ENCODE results near the gene UQCR10.

Gene UQCR10

GRCh38 chr22:29734838-29735237 lies 32.3 kb upstream of the UQCR10 start:
- DNase-seq (ENCODE audit: low read depth, low spot score) = no peak
- ChIA-PET CTCF (interaction anchor here (1.9 kb wide), 1 partner anchor 270 kb away, joined by 4 read pairs; no protein-coding TSS in a partner anchor), POLR2A (no interaction called here)
- H3K4me3 ChIP-seq (ENCODE audit: low read depth, low read length) = no peak overlapping the region
- TF ChIP-seq CTCF (IDR thresholded peaks at IDR 0.05; ENCODE audit: insufficient read depth, low read length, missing control alignments) = no peak

- POLR2A ChIA-PET = no interaction called here
- no peak for TF ChIP-seq CTCF (IDR thresholded peaks at IDR 0.05; ENCODE audit: insufficient read depth, low read length, missing control alignments)
These were observed 31.8 kb upstream of the UQCR10 start for GRCh38 chr22:29735416-29735815.

GRCh38 chr22:29737251-29738117 lies 29.7 kb upstream of the UQCR10 start:
- no peak for DNase-seq (ENCODE audit: low read depth, low spot score)
- ChIA-PET POLR2A (no interaction called here), CTCF (no interaction called here)
- no peak overlapping the region for H3K4me3 ChIP-seq (ENCODE audit: low read depth, low read length)
- TF ChIP-seq CTCF (IDR thresholded peaks at IDR 0.05; ENCODE audit: insufficient read depth, low read length, missing control alignments) = no peak

More at GRCh38 chr22:29735416-29735815, 31.8 kb upstream of the UQCR10 start:
- DNase-seq (ENCODE audit: low read depth, low spot score) = no peak
- CTCF ChIA-PET = interaction anchor here (1.9 kb wide), 1 partner anchor 270 kb away, joined by 4 read pairs; no protein-coding TSS in a partner anchor
- H3K4me3 ChIP-seq (ENCODE audit: low read depth, low read length) = no peak overlapping the region

GRCh38 chr22:29738118-29738815 lies 28.9 kb upstream of the UQCR10 start:
- H3K4me3 ChIP-seq (ENCODE audit: low read depth, low read length) = no peak overlapping the region
- no peak for TF ChIP-seq CTCF (IDR thresholded peaks at IDR 0.05; ENCODE audit: insufficient read depth, low read length, missing control alignments)
- ChIA-PET CTCF (interaction anchor here (1.7 kb wide), 1 partner anchor 350 kb away, joined by 4 read pairs; no protein-coding TSS in a partner anchor), POLR2A (no interaction called here)
- DNase-seq (ENCODE audit: low read depth, low spot score) = no peak

- no peak for TF ChIP-seq CTCF (IDR thresholded peaks at IDR 0.05; ENCODE audit: insufficient read depth, low read length, missing control alignments)
- POLR2A ChIA-PET = no interaction called here
- no peak for DNase-seq (ENCODE audit: low read depth, low spot score)
- CTCF ChIA-PET = interaction anchor here (1.7 kb wide), 1 partner anchor 349 kb away, joined by 4 read pairs; no protein-coding TSS in a partner anchor
- no peak overlapping the region for H3K4me3 ChIP-seq (ENCODE audit: low read depth, low read length)
These were observed 27.8 kb upstream of the UQCR10 start for GRCh38 chr22:29739346-29739875.

- no peak for TF ChIP-seq CTCF (IDR thresholded peaks at IDR 0.05; ENCODE audit: insufficient read depth, low read length, missing control alignments)
- no peak for DNase-seq (ENCODE audit: low read depth, low spot score)
- ChIA-PET CTCF (no interaction called here), POLR2A (no interaction called here)
- H3K4me3 ChIP-seq (ENCODE audit: low read depth, low read length) = no peak overlapping the region
These were observed 27.0 kb upstream of the UQCR10 start for GRCh38 chr22:29740216-29740615.

All from AG04449 (cell line).